Pons (tissue), 1 donor: ENCODE results near the gene YPEL4.

Experiments
- DNase-seq: peaks from one replicate; pipeline ENCODE4 v3.0.0-alpha.2; 2016; ENCODE audit warnings: low spot score

Gene YPEL4

DNA sequence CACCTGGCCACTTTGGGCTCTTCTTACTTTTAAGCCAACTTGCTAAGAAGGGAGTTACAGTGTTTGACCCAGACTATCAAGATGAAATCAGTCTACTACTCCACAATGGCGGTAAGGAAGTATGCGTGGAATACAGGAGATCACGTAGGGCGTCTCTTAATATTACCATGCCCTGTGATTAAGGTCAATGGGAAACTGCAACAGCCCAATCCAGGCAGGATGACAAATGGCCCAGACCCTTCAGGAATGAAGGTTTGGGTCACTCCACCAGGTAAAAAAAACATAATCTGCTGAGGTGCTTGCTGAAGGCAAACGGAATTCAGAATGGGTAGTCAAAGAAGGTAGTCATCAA is 1.0 kb upstream of the YPEL4 start:
- DNase-seq = no peak

DNA sequence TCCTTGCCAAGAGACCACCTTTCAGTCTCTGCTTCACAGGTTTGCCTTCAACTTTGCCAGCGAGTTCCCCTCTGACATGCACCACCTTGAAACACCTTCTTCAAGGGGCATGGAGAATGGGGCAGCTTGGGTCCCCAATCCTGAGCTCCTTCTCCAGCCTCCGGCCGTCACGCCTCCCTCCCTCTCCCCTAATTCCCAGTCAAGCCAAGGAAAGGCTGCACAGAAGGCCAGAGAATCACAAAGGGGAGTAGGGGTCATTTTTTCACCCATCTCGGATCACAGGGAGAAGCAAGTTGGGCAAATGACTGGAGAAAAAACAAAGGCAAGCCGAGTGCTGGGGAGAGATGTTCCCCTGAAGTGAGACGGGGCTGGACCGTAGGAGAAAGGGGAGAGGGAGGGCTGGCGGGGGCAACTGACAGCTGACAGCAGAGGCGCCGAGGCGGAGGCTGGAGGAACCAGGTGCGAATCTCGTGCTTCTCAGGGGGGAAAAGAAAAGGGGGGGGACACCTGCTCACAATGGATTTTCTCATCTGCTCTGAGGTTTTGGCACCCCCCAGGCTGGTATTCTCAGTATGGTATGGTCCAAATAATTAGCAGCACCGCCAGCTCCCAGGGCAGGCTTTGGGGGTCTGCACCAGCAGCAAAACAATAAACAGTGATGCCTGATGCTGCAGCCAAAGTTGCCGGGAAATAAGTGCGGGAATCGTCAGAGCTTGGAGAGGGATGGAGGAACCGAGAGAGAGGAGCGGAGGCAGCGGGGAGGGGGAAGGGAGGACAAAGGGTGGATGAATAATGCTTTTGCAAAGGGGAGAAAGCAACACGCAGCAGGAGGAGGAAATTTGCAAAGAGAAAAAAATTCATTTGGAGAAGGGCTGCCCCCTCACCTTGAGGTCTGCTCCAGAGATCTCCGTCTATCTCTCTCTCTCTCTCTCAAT is 644 bp downstream of the YPEL4 start:
- DNase-seq = peak; percentile 19

DNA sequence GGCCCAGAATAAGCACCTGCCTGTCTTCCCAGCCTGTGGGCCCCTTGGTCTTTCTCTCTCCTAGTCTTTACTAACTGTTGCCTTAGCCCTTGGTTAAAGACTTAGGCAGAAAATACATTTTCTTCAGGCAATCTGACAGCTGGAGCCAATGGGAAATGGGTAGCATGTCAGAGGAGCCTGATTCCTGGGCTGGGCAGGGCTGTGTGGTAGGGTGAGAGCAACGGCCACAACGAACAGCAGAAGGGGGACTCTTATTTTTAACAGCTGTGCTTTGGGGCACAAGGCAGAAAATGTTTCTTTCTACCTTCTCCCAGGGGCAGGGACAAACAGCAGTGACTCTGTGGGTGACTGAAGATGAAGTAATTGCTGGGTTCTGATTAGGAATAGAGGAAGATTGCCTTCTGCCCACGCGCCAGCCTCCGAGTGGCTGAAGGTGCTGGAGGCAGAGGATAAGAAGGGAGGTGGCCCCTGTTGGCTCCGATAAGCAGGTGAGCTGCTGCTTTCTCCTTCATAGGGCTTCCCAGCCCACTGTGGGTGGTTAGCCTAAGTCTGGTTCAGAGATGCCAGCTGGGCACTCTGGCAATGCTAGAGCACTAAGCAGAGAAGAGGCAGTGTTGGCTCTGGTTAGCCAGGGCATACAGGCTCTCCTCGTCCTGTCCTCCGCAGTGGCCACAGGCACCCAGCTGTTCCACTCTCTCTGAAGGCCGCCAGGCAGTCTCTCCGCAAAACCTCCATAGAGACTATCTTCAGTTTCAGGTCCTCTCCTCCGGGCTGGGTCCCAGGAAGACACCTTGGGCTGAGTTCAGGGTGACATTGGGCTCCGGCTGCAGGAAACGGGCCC is 1.5 kb downstream of the YPEL4 start:
- peak; percentile 31 for DNase-seq

DNA sequence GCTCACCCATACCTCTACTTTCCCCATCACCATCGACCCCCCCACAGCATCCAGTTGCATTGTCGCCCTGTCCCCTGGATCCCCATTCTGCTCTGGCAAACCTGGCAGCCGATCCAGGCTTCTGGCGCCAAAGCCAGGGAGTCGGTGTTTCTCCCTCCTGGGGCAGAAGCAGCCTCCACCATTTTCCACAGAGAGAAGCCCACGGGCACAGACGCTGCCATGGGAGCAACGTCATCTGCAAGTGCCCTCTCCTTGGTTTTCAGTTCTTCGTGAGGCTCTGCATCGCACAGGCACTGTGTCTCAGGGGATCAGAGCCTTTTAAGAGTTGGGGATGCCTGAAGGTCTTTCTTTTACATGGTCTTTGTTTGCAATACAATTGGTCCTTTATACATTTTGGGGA is 2.3 kb downstream of the YPEL4 start:
- DNase-seq = no peak

DNA sequence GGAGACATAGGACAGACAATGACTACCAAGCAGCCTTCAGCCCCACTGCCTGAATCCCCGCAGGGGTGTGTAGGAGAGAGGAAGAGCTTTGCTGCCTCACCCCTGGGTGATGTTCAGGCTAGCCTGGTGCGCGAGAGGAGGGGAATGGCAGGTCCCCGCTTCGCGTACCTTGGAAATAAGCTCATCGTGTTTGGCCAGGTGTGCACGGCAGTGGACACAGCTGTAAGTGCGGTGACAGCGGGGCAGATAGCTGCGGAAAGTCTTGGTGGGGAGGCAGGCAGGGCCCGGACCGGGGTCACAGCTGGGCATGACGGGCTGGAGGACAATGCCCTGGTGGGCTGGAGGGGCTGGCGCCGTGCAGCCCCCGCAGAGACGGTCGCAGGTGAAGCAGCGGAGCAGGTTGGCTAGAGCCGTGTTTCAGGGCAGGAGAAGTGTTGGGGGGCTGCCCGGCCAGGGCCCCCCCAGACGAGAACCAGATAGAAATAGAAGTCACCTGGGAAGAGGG is 2.9 kb downstream of the YPEL4 start:
- no peak for DNase-seq

DNA sequence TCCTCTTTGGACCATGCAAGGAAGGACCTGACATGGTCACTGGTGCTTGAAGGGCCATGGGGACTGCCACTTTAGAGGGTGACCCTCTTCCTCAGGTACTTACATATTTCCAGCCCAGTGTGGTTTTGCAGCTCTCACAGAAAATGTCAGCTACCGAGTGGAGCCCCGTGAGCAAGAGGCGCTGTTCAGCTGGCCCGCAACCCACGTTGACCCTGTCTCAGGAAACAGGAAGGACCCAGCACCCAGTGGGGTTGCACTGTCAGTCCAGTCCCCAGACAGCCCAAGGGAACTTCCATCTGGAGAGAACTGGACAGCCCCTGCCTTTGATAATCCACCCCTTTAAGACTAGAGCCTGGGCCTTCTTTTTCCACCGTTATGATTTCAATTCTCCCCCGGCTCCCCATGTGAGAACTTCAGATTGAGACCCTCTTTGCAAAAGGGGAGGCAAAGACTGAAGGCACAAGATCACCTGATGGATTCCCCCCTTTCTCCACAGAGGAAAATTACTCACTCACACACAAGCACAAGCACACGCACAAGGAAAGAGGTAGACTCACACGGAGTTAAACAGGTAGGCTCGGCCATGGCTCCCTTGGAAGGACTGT is 3.4 kb downstream of the YPEL4 start:
- DNase-seq = no peak

DNA sequence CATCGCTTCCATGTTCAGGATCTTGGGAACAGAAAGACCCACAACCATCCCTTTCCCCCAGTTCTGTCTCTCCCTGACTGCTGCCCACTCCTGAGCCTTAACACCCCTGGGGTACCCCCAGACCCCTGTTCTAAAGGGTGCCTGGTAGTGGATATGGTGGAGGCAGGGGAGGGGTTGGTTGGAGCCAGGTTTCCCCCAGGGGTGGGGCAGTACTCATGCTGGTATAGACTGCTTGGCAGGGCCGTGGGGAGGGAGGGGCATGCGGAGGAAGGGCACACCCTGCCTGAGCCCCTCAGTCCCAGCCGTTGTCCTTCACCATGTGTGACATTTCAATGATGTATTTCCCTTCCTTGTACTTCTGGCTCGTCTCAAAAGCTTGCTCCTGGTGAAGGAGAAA is 4.0 kb downstream of the YPEL4 start:
- DNase-seq = no peak

DNA sequence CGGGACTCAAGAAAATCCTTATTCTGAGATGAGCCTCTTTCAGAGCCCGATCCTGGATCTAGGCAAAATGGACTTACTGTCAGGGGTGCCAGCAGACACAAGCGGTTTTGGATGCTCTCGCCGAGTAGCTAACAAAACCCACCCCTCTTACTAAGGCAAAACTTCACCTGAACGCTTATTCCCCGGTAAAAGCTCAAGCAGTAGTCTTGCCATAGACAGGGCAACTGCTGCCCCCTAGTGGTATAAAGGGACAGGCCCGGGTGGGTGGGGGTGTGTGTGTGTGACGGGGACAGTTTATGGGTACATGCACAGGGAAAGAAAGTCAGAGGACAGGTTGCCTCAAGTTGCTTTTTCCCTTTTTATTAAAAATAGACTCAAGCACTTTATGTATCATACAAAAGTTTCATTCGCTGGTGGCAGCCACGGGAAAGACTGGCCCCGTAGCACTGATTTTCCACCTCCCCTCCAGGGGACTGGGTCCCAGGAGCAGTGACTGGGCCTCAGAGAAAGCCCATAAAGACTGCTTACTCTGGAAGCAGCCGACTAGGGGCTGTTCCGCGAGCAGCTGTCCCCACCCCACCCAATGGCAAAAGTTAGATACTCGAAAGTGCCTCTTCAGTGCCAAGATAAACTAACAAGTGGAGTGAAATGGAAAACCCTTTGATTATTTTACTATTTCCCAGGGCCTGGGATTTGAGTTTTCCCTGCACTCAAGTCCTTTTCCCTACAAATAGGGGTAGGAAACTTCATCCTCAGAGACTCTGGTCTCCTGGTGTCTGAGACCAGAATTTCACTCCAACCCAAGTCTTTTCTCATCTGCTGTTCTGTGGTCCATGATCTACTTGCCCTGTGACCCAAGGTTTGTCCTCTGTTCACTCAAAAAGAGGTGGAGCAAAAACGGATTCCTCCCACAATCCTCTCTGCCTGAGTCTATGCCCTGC is 4.7 kb downstream of the YPEL4 start:
- DNase-seq = peak; percentile 80

DNA sequence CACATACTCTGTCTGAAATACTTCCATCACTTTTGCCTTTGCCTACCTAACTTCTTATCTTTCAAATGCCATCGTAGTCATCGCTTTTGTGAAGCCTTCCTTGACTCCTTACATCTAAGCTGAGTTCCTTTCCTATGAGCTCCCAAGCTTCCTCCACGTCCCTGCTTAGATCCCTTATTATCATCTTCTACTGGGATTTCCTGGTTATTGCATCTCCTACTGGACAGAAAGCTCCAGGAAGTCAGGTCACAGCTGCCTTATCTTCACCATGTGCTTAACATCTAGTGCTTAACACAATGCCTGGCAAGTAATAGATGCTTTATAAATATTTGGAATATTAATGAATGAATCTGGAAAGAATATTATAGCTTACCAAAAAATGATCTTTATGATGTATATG is 5.9 kb downstream of the YPEL4 start:
- DNase-seq = no peak

DNA sequence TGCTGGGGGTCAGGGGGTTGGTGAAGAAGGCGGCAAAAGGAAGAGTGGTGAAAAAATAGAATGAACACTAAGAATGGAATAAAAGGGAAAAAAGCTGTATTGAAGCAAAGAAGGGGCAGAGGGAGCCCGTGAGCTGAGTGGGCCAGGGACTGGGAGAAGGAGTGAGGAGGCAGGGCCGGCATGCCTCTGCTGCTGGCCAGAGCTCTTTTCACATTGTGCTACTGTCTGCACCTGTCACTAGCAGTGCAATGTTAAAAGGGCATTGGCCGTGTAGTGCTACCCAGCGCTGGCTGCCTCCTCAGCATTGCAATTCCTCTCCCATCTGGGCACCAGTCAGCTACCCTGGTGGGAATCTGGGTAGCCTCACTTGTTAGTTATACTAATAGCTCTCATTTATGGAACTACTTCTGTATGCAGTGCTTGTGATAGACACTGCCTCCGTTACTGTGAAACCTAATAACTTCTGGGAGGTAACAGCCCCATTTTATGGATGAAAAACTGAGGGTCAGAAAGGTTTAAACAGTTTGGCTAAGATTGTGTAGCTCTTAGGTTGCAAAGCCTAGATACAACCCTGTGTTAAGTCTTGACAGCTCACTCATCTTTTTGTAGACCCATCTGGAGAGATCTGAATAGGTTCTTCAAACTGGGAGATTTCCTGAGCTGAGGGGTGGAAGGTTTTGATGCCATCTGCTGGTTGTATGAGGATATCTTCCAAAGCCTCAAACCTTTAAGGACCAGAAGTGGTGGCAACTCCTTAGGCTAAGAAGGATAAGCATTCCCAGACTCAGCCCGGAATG is 8.5 kb downstream of the YPEL4 start:
- DNase-seq = peak; percentile 54

DNA sequence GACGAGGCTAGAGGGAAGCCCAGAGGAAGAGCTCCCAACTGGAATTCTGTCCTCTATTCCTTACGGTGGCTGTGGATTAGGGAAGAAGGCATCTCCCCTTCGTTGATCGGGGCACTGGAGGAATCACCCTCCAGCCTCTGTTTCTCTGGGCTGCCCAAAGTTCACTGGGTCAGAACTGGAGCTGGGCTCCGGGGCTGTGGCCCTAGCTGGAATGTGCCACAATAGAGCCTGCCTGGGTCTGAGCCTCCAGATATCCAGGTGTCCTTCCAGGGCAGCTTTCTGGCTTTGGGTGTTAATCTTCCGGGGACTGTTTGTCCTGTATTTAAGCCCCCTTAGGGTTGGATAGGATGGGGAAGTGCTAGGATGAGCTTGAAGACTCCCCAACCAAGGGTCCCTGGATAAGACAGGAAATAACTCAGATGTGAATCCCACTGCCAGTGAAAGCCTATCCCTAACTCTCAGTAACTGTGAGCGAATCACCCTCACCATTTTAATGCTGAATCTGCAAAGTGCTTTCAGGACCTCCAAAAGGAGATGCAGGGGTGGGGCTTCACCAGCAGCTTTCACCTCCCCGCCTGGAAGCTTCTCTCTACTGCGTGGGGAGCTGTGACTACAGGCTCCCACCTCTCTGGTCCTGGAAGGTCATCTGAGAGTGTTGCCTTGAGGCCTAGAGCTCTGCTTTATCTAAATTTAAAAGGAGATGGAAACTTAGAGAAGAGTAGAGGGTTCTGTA is 9.5 kb downstream of the YPEL4 start:
- DNase-seq = no peak

DNA sequence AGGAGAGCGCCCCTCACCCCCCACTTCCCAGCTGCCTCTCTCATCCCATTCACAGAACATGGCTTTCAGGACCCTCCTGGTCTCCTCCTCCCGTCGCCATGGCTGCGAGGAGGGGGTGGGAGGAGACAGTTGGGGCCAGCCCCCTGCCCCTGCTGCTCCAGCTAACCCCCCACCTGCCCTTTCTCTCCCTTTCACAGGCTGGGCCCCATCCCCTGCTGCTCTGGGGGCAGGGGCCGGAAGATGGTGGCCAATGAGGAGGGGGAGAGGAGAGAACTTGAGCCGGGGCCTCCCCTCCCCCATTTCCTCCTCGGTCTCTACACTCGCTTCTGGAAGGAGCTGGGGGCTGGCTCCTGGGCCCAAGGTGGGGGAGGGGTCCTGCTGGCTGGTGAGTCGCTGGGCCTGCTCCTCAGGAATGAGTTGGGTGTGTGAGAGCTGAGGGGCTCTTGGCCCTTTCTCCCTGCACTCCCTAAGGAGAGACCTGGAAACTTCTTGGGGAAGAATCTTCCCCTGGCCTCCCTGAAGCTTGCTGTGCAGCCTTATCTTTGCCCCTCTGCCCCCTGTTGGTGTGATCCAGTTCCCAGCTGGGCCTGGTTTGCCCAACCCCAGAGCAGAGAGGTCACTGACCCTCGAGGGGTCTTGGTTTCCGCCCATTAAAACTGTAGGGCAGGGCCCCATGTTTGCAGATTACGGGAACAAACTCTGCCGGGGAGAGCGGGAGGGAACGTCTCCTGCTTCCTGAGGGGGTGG is 10.2 kb downstream of the YPEL4 start:
- DNase-seq = no peak

DNA sequence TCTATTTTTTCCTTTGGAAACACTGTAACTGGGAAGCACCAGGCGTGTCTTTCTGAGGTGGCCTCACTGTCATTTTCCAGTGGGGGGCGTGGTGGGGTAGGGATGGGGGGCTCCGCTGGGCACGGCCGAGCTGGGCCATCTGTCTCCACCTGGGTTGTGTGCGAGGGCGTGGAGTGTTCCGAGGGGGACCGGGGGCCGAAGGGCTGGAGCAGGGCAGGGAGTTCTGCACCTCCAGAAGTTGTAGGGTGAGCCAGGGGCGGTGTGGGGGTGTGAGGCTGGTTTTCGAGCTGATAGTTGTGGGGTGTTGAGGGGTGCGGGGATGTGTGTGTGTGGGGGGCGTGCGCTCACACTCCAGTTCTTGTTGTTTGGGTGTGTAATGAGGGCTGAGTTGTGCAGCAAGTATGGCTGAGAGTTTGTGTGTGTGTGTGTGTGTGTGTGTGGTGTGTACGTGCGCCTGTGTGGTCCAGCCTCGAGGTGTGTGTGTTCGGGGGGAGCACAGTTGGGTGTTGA is 10.8 kb downstream of the YPEL4 start:
- no peak for DNase-seq

DNA sequence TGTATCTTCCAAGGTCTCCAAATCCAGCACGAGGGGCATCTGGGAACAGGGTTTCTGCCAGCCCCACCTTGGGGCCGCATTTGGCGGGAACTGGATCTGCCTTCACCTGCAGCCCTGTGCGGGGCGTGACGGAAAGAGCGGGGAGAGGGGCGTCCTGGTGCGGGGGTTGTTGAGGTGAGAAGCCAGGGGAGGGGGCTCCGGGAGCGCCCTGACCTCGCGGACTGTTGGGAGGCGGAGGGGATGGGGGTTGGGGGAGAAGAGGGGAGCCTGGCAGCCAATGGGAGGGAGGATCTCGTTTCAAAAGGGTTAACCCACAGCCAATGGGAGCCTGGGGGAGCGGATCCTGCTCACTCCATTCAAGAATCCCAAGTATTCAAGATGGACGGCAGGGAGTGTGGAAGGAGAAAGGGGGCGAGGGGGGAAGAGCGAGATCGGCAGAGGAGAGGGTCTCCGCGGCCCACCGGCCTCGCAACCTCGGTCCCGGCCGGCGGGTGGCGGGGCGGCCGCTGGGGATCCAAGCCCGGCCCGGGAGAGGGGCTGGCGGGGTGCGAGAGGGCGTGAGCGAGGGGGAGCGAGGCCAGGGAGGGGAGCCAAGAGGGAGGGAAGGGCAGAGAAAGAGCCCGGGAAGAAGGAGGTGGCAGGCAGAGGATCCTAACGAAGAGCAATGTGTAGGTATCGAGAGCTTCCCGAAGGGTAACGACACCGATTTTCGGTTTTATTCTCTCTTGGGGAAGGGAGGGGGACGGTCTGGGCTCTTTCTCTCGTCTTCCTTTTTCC is 11.5 kb downstream of the YPEL4 start:
- peak; percentile 42 for DNase-seq

DNA sequence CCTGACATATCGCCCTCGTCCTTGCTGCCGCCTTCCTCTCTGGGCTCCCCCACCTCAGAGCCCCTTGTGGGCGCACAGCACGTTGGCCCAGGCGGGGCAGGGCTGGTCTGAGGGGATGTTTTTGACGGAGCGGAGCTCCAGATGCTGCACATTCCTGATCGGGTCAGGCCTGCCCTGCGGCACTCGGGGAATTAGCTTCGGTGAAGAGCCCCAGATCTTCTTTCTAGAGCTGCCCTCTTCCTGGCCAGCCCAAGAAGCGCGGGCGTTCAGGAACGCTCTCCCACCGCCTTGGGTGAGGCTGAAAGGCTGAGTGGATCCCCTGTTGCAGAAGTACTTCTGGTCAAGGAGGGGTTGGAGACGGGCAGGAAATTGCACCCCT is 12.1 kb downstream of the YPEL4 start:
- no peak for DNase-seq

DNA sequence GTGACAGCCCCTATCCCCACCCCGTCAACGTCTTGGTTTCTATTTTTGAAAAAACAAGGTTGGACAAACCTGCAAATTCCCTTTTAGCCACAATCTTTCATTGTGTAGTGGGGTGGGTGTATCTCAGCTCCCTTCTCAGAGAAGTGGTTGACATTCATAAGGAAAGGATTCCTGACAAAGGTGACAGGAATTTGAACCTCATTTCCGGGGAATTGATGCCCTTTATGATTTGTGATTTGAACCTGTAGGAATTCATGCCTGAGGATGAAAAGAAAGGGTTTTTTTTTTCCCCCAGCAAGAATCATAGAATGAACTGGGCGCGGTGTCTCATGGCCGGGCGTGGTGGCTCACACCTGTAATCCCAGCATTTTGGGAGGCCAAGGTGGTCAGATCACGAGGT is 14.5 kb downstream of the YPEL4 start:
- DNase-seq = no peak

DNA sequence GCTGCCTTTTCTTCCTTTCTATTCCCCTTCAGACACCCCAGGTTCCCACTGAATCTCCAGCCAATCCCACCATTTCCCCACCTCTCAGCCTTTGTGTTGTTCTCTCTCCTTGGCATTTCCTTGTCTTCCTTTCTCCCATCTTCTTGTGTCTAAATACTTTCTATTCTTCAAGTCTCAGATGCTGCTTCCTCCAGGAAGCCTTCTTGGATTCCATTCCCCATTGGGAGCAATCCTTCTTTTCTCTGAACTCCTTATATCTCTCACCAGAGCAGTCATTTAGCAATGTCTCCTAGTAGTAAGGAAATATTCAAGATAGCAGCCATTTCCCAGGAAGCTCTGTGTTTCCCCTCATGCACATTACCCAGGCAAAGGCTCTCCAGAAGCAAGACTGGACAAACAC is 15.4 kb downstream of the YPEL4 start:
- DNase-seq = no peak

DNA sequence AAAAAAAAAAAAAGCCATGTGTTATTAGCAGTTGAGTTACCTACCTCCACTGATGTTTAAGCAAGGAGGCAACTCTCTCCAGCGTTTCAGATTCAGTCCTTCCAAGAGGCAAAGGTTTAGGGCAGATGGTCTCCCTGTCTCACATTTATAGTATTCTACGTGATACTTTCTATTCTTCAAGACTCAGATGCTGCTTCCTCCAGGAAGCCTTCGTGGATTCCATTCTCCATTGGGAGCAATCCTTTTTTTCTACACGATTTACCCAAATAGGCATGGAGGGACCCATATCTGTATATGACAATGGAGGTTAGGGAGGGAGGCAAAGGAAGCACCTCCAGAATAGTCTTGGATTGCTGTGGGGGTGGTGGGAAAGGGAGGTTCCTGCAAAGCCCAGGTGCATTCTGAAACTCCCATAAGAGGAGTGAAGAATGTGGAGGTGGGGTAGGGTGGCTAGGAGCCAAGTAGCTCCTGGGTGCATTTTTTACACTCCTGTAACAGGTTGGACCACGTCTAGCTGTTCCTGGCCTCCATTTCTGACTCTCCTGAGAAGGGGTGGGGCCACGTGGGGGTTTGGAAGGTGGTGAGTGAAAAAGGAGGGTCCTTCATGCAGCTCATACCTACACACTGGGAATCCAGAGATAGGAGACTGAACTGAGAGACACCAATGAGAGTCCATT is 16.2 kb downstream of the YPEL4 start:
- DNase-seq = no peak
